Erythroblast (primary cell): ENCODE results near the gene RRM1.

Source experiments
- GATA1 ChIP-seq: IDR thresholded peaks from 2 replicates; pipeline ENCODE4 v1.6.1; 2011; ENCODE audit warnings: low read depth, mild to moderate bottlenecking, control low read depth, low read length, moderate library complexity
- POLR2A ChIP-seq: IDR thresholded peaks from 2 replicates; pipeline ENCODE4 v1.6.1; 2011; ENCODE audit warnings: mild to moderate bottlenecking, low read length

DNA sequence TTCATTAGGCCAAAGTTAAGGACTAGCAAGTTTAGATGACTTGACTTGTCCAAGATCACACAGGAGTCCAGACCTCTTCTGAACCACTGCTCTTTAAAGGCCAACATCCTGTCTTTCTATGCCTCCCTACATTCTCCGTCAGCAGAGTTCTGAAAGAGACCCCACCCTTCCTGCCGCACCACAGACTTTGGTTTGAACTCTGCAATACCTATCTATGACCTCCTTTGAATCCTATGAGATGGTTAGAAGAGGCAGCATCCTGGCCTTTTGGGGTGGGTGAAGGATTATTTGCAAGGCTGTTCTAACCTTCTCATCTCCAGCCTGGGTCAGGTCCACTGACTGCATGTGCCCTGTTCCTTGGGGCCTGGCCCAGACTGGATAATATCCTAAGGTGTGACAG is 4.3 kb upstream of the RRM1 start:
- TF ChIP-seq POLR2A (no peak), GATA1 (no peak)
